Upper lobe of right lung (tissue), 1 donor: ENCODE data around the gene LRTM1. TPM values are rescaled to one million over a fixed set of nuclear protein-coding genes. Genes with fewer than 3 reads are reported as not detected.

ENCODE experiments used
- ATAC-seq: fragments of 200-7000 bp; cut with Tn5 transposase; one replicate; pipeline ENCODE4 v1.9.1; 2020; ENCODE audit warnings: mild to moderate bottlenecking, moderate library complexity
- DNase-seq: peaks from one replicate; pipeline ENCODE4 v3.0.0-alpha.2; 2020
- H3K27ac ChIP-seq: fragments of 200-600 bp; one replicate; pipeline ENCODE4 v1.8.0; 2022
- H3K27me3 ChIP-seq: fragments of 200-600 bp; one replicate; pipeline ENCODE4 v1.8.0; 2022; ENCODE audit warnings: mild to moderate bottlenecking
- H3K36me3 ChIP-seq: fragments of 200-600 bp; one replicate; pipeline ENCODE4 v1.8.0; 2022
- H3K4me1 ChIP-seq: fragments of 200-600 bp; one replicate; pipeline ENCODE4 v1.8.0; 2022
- H3K4me3 ChIP-seq: fragments of 200-600 bp; one replicate; pipeline ENCODE4 v1.8.0; 2022; ENCODE audit warnings: mild to moderate bottlenecking
- H3K9me3 ChIP-seq: fragments of 200-600 bp; one replicate; pipeline ENCODE4 v1.8.0; 2022
- intact Hi-C: fragments of 100-400 bp; cut with DNase I; formaldehyde crosslinking; loops from one replicate; pipeline ENCODE4 v1.11.0; 2022
- total RNA-seq: library from RNA; stranded (reverse); fragmentation: NEBNext Ultra II Directional; extraction: Animal tissue kit (Norgen Biotek cat#: 25700); gene quantifications from one replicate; pipeline ENCODE4 v1.2.1, GENCODE V29; 2021
- TF ChIP-seq, protein P1 (sequence below): fragments of 200-600 bp; IDR thresholded peaks from one replicate; pipeline ENCODE4 v1.8.0; 2022; ENCODE audit warnings: antibody characterized with exemption
- donor health status: DM: no; HTN: yes; CAD: no; lungs with severe emphysema.

Gene LRTM1
- total RNA-seq, 1 donor from 2014 or later: not detected

DNA sequence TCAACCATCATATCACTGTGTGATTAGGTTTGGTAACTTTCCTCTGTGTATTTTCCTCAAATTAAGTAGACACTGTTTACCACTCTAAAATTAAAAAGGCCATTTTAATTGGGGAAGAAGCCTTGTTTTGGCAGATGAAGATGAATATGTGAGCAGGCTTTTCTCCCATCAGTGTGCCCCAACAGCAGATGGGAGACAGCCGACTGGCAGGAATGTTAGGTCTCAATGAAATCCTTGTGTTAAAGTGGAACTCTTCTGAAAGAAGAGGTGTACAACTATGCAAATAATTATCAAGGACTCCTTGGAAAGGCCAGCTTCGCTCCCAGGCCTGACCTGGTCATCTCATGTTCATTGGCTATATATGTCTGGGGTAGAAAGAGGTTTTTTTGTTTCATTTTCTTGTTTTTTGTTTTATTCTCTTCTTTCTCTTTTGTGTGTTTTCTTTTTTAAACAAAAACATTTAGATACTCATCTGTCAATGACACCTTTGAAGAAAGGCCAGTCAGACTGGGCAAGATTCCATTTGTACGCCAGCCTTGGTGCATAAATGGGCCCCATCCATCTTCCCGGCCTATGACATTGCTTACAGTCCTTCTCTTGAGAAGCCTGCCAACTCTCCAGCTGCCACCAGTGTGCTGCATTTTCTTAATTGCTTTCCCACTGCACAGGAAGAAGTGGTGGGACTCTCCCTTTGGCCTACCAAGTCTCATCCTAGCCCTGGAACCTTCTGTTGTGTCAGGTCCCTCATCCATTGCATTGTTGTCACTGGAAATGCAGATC is 25.8 kb downstream of the LRTM1 start:
- Histone ChIP-seq H3K27ac (no peak overlapping the region), H3K27me3 (no peaks in the 10 kb centered on the region), H3K36me3 (no peaks in the 10 kb centered on the region), H3K4me3 (no peak overlapping the region), H3K4me1 (peaks cover 2% of the 10 kb centered on the region), H3K9me3 (no peaks in the 10 kb centered on the region)
- TF ChIP-seq, protein P1, sequence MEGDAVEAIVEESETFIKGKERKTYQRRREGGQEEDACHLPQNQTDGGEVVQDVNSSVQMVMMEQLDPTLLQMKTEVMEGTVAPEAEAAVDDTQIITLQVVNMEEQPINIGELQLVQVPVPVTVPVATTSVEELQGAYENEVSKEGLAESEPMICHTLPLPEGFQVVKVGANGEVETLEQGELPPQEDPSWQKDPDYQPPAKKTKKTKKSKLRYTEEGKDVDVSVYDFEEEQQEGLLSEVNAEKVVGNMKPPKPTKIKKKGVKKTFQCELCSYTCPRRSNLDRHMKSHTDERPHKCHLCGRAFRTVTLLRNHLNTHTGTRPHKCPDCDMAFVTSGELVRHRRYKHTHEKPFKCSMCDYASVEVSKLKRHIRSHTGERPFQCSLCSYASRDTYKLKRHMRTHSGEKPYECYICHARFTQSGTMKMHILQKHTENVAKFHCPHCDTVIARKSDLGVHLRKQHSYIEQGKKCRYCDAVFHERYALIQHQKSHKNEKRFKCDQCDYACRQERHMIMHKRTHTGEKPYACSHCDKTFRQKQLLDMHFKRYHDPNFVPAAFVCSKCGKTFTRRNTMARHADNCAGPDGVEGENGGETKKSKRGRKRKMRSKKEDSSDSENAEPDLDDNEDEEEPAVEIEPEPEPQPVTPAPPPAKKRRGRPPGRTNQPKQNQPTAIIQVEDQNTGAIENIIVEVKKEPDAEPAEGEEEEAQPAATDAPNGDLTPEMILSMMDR: no peak
- DNase-seq (no peak), ATAC-seq (no peak)
- intact Hi-C loops: no loop called here

DNA sequence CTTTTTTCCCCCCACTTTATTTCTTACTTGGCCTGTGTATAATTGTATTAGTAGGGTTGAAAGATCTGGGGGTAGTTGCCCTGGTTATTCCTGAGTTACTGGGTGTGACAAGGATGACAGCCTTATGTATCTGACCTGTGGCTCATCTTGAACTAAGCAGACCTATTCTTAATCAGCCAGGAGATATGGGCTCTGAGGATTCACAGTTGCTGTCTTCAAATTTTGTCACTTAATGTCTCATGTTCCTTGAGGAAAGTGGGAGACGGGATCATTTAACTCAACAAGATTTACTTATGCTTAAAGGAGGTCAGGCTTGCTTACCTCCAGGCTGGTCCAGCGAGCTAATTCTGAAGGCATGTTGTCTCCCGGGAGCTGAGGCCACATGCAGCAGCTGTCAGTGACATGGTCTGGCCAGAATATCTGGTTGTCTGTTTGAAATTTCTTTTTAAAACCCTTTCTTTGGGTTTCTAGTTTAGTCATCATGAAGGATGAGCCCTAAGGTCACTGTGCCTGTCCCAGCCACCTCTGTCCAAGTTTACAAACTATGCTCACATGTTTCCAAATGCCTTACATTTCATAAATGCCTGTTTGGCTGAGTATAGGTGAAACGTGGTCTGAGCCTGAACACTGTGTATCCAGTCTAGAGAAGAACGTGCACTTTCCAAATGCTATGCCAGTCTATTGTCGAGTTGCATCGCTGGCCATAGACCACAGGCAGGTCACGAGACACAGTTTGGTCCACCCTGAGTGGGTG is 26.8 kb downstream of the LRTM1 start:
- Histone ChIP-seq H3K27me3 (no peaks in the 10 kb centered on the region), H3K4me1 (peaks cover 2% of the 10 kb centered on the region), H3K36me3 (no peaks in the 10 kb centered on the region), H3K27ac (no peak overlapping the region), H3K4me3 (no peak overlapping the region), H3K9me3 (no peaks in the 10 kb centered on the region)
- TF ChIP-seq, protein P1: no peak
- ATAC-seq (peak; percentile 43), DNase-seq (no peak)
- intact Hi-C loops: no loop called here

GRCh38 chr3:54899273-54899672 is 28.6 kb downstream of the LRTM1 start:
- TF ChIP-seq, protein P1: no peak
- no peak overlapping the region for H3K27ac ChIP-seq
- intact Hi-C loops: no loop called here
- no peak overlapping the region for H3K4me3 ChIP-seq
- ATAC-seq (no peak), DNase-seq (no peak)
- H3K27me3 ChIP-seq: no peaks in the 10 kb centered on the region
- H3K9me3 ChIP-seq: no peaks in the 10 kb centered on the region
- peaks cover 2% of the 10 kb centered on the region for H3K4me1 ChIP-seq
- H3K36me3 ChIP-seq: no peaks in the 10 kb centered on the region

- no peak for DNase-seq
- no peaks in the 10 kb centered on the region for H3K36me3 ChIP-seq
- ATAC-seq: no peak
- peaks cover 2% of the 10 kb centered on the region for H3K4me1 ChIP-seq
- intact Hi-C loops: no loop called here
- H3K27ac ChIP-seq: no peak overlapping the region
- TF ChIP-seq, protein P1: no peak
- H3K27me3 ChIP-seq: no peaks in the 10 kb centered on the region
- no peaks in the 10 kb centered on the region for H3K9me3 ChIP-seq
- no peak overlapping the region for H3K4me3 ChIP-seq
These were observed 30.7 kb downstream of the LRTM1 start for GRCh38 chr3:54897028-54897711.

- DNase-seq (no peak), ATAC-seq (no peak)
- Histone ChIP-seq H3K27me3 (no peaks in the 10 kb centered on the region), H3K36me3 (no peaks in the 10 kb centered on the region), H3K9me3 (no peaks in the 10 kb centered on the region), H3K4me3 (no peak overlapping the region), H3K4me1 (peaks cover 8% of the 10 kb centered on the region), H3K27ac (no peak overlapping the region)
- TF ChIP-seq, protein P1: no peak
- intact Hi-C loops: no loop called here
These were observed 32.2 kb downstream of the LRTM1 start for GRCh38 chr3:54895613-54896012.
